Coronary artery (tissue), 2 donors: ENCODE measurements around the gene NHEJ1.
A peak's percentile ranks its signal among the peaks of the same experiment; 100 is the strongest.

Source experiments
- DNase-seq: peaks from one replicate; pipeline ENCODE4 v3.0.0-alpha.2; 2017; ENCODE audit warnings: low spot score
- H3K27ac ChIP-seq, 2 donors: fragments of 200-600 bp; sonication (generic); one replicate each; pipeline ENCODE4 v1.5.1; 2016 to 2019
- H3K4me3 ChIP-seq: fragments of 200-600 bp; sonication (generic); 2 replicates; pipeline ENCODE4 v1.5.1; 2016; ENCODE audit warnings: mild to moderate bottlenecking, moderate library complexity
- TF ChIP-seq, protein P1 (sequence below): fragments of 200-600 bp; sonication (generic); IDR thresholded peaks from one replicate; pipeline ENCODE4 v1.5.1; 2019; ENCODE audit warnings: antibody characterized with exemption

Gene NHEJ1, protein sequence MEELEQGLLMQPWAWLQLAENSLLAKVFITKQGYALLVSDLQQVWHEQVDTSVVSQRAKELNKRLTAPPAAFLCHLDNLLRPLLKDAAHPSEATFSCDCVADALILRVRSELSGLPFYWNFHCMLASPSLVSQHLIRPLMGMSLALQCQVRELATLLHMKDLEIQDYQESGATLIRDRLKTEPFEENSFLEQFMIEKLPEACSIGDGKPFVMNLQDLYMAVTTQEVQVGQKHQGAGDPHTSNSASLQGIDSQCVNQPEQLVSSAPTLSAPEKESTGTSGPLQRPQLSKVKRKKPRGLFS

GRCh38 chr2:219160186-219161017, at the start of gene NHEJ1:
Gene NHEJ1, minus strand, starts transcription at chr2:219160815. Its CDS starts 2,453 bp downstream, at chr2:219158362.
- DNase-seq: peak; percentile 97
- H3K4me3 ChIP-seq: peak within 1 kb of the TSS; percentile 91
- TF ChIP-seq, protein P1, sequence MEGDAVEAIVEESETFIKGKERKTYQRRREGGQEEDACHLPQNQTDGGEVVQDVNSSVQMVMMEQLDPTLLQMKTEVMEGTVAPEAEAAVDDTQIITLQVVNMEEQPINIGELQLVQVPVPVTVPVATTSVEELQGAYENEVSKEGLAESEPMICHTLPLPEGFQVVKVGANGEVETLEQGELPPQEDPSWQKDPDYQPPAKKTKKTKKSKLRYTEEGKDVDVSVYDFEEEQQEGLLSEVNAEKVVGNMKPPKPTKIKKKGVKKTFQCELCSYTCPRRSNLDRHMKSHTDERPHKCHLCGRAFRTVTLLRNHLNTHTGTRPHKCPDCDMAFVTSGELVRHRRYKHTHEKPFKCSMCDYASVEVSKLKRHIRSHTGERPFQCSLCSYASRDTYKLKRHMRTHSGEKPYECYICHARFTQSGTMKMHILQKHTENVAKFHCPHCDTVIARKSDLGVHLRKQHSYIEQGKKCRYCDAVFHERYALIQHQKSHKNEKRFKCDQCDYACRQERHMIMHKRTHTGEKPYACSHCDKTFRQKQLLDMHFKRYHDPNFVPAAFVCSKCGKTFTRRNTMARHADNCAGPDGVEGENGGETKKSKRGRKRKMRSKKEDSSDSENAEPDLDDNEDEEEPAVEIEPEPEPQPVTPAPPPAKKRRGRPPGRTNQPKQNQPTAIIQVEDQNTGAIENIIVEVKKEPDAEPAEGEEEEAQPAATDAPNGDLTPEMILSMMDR: peak; percentile 99
- H3K27ac ChIP-seq: peak within 1 kb of the TSS; percentile 76 to 98

DNA sequence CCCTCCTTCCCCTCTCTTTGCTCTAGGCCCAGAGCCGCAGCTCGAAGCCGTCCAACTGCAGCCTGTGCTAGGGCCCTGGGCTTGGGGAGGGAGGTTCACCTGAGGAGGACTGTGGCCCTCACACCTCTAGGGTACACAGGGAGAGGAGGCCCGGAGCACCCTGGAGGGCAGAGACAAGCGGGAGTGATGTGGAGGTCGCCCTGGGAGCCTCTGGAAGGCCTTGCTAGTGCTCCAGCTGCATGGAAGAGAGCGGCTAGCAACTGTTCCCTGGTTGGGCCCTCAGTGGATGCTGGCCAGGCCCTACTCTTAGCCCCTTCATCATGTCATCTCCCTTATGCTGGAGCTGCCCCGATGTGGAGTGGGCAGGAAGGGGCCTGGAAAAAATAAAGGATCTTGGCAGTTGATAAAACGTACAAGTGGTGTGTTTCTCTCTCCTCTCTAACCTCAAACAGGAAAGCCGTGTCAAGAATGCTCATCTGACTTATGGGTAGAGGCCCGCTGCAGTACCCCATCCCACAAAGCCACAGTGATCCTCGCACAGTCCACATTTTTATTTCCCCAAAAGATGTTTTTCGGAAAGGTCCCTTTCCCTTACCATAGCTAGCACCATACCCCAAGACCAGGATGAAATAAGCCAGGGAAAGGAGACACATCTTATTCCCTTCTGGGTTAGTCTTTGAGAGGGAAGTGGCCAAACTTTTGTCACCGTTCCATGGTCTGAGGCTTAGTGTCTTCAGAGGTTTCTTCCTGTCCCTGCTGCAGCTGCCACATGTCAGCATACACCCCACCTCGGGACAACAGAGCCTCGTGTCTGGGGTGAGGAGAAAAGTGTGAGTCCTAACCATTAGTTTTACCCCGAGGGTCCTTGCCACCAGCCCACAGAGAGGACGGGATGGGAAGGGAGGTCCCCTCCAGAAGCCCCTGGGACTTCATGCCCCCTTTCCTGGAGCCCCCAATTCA, 48.9 kb upstream of the NHEJ1 start:
- TF ChIP-seq, protein P1: no peak
- no peak overlapping the region for H3K27ac ChIP-seq
- DNase-seq: no peak
- no peak overlapping the region for H3K4me3 ChIP-seq

- DNase-seq: no peak
- TF ChIP-seq, protein P1: no peak
- Histone ChIP-seq H3K4me3 (peak overlapping the region; percentile 79), H3K27ac (peak overlapping the region; percentile 92 to 94)
Observed at GRCh38 chr2:219207884-219208740, 47.5 kb upstream of the NHEJ1 start.

DNA sequence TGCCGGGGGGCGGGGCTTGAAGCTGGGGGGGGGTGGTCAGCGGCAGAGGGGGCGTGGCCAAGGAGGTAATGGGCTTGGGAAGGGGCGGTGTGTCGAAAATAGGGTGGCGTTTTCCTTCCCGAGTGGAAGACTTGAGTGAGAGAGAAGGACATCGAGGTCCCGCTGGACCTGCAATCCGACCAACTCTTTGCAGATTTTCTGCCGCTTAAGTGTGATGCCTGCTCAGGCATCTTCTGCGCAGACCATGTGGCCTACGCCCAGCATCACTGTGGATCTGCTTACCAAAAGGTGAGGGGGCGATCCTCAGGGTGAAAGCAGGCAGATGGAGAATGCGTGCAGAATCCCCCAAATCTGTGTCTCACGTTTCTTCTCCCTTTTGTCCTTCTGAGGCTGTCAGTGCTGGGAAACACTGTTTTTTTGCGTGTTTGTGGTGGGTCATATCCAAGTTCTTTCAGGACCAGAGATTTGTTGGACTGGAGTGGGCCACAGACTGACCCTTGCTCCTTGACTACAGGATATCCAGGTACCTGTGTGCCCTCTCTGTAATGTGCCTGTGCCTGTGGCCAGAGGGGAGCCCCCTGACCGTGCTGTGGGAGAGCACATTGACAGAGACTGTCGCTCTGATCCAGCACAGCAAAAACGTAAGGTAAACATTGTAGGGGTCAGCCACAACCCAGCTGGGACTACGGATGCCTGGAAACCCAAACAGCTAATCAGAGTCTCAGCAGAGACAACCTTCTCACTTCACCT, 46.7 kb upstream of the NHEJ1 start:
- peak overlapping the region; percentile 79 for H3K4me3 ChIP-seq
- TF ChIP-seq, protein P1: no peak
- no peak for DNase-seq
- peak overlapping the region; percentile 92 to 94 for H3K27ac ChIP-seq

DNA sequence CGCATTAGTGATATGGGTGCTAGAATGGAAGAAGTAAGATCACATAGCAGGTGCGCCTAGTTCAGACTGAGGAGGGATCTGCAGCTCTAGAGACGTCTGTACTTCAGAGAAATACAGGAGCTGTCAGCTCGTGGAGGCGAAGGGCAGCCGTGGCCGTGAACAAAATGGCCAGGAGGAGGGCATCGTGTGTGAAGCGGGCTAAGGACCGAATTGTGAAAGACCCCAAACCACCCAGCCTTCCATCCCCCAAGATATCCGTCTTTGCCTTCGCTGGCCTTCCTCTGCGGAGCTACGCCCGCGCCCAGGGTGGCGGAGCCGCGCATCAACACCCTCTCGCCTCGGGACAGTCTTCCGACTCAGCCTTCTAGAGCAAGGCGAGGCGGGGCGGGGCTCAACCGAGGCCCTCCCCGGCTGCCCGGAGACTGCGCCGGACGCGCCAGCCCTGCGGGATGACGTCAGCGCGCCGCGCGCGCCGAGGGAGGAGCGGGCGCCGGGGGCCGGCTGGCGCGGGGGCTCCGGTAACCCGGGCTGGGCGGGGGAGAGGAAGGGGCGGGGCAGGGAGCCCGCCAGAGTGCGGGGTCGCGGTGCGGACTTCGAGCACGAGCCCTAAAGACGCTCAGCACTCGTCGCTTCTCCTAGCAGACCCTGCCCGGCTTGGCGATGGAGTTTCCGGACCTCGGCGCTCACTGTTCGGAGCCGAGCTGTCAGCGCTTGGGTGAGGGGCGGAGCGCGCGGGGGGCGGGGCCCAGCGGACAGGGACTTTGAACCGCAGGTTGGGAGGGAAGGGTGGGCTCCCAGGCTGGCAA, 45.9 kb upstream of the NHEJ1 start, which contains the start of gene ZFAND2B:
TSS of gene ZFAND2B (plus strand) at position 455 of the 806 bp plus-strand sequence. CDS start at position 661, 206 bp downstream.
- DNase-seq: peak; percentile 96
- peak within 1 kb of the TSS; percentile 79 for H3K4me3 ChIP-seq
- peak within 1 kb of the TSS; percentile 92 to 94 for H3K27ac ChIP-seq
- TF ChIP-seq, protein P1: no peak
